Measurements from ENCODE around the gene OR51B5. TPM values are rescaled to one million over a fixed set of nuclear protein-coding genes. Genes with fewer than 3 reads are reported as not detected.
"Not testable (repeated sequence)": the region's sequence is repeated elsewhere in the genome, so short reads cannot be mapped to it uniquely, and the experiment has no call there.

Gene OR51B5
- total RNA-seq, 2 donors from 2014 or later: not detected

GRCh38 chr11:5317292-5317691 is 26.0 kb downstream of the OR51B5 start:
- Histone ChIP-seq H3K27me3 (no peaks in the 10 kb centered on the region), H3K27ac (no peak overlapping the region), H3K4me3 (no peak overlapping the region), H3K4me1 (no peaks in the 10 kb centered on the region), H3K36me3 (no peaks in the 10 kb centered on the region), H3K9ac (ENCODE audit: low read depth in 2 of 2, low read length in 2 of 2) (no peak overlapping the region), H3K9me3 (no peaks in the 10 kb centered on the region)
- intact Hi-C loops (cut with DNase I): no loop called here
- no peak for TF ChIP-seq CTCF (IDR thresholded peaks at IDR 0.05)
- no peak for DNase-seq

DNA sequence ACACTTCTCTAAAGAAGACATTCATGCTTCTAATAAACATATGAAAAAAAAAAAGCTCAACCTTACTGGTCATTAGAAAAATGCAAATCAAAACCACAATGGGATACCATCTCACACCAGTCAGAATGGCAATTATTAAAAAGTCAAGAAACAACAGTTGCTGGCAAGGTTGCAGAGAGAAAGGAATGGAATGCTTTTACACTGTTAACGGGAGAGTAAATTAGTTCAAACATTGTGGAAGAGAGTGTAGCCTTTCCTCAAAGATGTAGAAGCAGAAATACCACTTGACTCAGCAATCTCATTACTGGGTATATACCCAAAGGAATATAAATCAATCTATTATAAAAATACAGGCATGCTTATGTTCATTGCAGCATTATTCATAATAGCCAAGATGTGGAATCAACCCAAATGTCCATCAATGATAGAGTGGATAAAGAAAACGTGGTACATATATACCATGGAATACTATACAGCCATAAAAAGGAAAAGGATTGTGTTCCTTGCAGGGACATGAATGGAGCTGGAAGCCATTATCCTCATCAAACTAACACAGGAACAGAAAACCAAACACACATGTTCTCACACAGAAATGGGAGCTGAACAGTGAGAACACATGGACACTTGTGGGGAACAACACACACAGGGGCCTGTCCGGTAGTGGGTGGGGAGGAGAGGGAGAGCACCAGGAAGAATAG is 29.8 kb downstream of the OR51B5 start:
- DNase-seq; H3K9ac ChIP-seq (ENCODE audit: low read depth in 2 of 2, low read length in 2 of 2); H3K9me3 ChIP-seq; H3K36me3 ChIP-seq; H3K27me3 ChIP-seq; intact Hi-C loops (cut with DNase I); H3K4me1 ChIP-seq; H3K27ac ChIP-seq; H3K4me3 ChIP-seq: not testable (repeated sequence)

GRCh38 chr11:5310423-5310822 is 32.9 kb downstream of the OR51B5 start:
- no peak for TF ChIP-seq CTCF (IDR thresholded peaks at IDR 0.05)
- Histone ChIP-seq H3K9ac (ENCODE audit: low read depth in 2 of 2, low read length in 2 of 2) (no peak overlapping the region), H3K27me3 (no peaks in the 10 kb centered on the region)

DNA sequence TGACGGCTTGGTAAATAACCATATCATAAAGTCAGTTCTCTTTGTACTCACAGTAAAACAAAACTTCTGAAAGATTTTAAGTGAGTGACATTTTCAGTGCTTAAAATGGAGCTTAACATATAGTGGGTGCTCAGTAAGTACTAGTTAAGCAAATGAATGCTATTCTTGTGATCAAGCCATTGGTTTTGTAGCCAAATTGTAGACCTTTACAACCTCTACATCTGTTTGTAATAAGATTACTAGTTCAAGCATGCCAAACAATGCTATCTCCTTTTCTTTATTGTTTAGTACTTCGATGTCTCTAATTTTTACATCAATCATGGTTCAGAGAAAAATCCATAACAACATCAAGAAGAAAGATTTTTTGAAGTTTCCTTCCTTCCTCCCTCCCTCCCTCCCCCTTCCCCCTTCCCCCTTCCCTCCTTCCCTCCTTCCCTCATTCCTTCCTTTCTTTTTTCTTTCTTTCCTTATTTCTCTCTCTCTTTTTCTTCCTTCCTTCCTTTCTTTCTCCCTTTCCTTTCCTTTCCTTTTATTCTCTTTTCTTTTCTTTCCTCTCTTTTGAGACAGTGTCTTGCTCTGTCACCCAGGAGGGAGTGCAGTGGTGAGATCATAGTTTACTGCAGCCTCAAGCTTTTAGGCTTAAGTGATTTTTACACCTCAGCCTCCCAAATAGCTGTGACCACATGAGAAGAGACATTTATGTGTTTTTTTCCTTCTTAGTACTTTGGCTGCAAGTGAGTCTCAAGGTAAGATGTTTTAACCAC is 35.9 kb downstream of the OR51B5 start:
- Histone ChIP-seq H3K4me1 (no peaks in the 10 kb centered on the region), H3K36me3 (no peaks in the 10 kb centered on the region), H3K27ac (no peak overlapping the region), H3K27me3 (no peaks in the 10 kb centered on the region), H3K9me3 (no peaks in the 10 kb centered on the region), H3K4me3 (no peak overlapping the region), H3K9ac (ENCODE audit: low read depth in 2 of 2, low read length in 2 of 2) (no peak overlapping the region)
- no peak for TF ChIP-seq CTCF (IDR thresholded peaks at IDR 0.05)
- intact Hi-C loops (cut with DNase I): no loop called here
- DNase-seq: no peak

More at GRCh38 chr11:5310423-5310822, 32.9 kb downstream of the OR51B5 start:
- H3K27ac ChIP-seq: no peak overlapping the region
- no peaks in the 10 kb centered on the region for H3K36me3 ChIP-seq
- H3K9me3 ChIP-seq: no peaks in the 10 kb centered on the region
- no peak overlapping the region for H3K4me3 ChIP-seq
- no peak for DNase-seq
- intact Hi-C loops (cut with DNase I): no loop called here
- H3K4me1 ChIP-seq: no peaks in the 10 kb centered on the region

DNA sequence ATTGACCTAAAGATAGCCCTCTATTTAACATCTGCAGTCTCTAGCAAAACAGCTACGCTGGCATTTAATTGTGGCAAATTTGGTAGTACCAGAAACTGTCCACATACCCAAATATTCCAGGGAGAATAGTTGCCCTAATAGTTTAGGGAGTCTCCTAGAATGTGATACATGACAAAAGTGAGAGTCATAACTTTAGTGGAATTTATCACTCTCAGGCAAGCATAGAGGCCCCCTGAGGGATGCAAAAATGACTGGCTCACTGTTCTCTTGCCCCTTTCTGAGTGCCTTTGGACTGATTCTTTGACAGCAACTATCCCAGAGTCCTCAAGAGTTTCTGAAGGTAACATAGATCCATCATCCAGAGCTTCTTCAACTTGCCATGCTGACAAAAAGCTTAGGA is 39.3 kb downstream of the OR51B5 start:
- intact Hi-C loops (cut with DNase I): no loop called here
- no peak for DNase-seq
- Histone ChIP-seq H3K4me3 (no peak overlapping the region), H3K9me3 (no peaks in the 10 kb centered on the region), H3K27me3 (no peaks in the 10 kb centered on the region), H3K36me3 (no peaks in the 10 kb centered on the region), H3K4me1 (no peaks in the 10 kb centered on the region), H3K27ac (no peak overlapping the region), H3K9ac (ENCODE audit: low read depth in 2 of 2, low read length in 2 of 2) (no peak overlapping the region)
- no peak for TF ChIP-seq CTCF (IDR thresholded peaks at IDR 0.05)

GRCh38 chr11:5303626-5304025 is 39.7 kb downstream of the OR51B5 start:
- no peak overlapping the region for H3K9ac ChIP-seq (ENCODE audit: low read depth in 2 of 2, low read length in 2 of 2)
- intact Hi-C loops (cut with DNase I): no loop called here
- H3K27me3 ChIP-seq: no peaks in the 10 kb centered on the region
- H3K9me3 ChIP-seq: no peaks in the 10 kb centered on the region
- no peak overlapping the region for H3K4me3 ChIP-seq
- no peak for TF ChIP-seq CTCF (IDR thresholded peaks at IDR 0.05)
- no peaks in the 10 kb centered on the region for H3K4me1 ChIP-seq
- no peak for DNase-seq
- H3K27ac ChIP-seq: no peak overlapping the region
- H3K36me3 ChIP-seq: no peaks in the 10 kb centered on the region

All from colonic mucosa (tissue), 4 donors.